ENCODE measurements around the gene STYXL1. TPM values are rescaled to one million over a fixed set of nuclear protein-coding genes. Genes with fewer than 3 reads are reported as not detected.
"Not testable (repeated sequence)": the region's sequence is repeated elsewhere in the genome, so short reads cannot be mapped to it uniquely, and the experiment has no call there.

Gene STYXL1
- polyA plus RNA-seq (2013, experiment 1 of 2) = 24.9 TPM
- 26.3 TPM for polyA plus RNA-seq (2013, experiment 2 of 2)

- no peak within 1 kb of the TSS for H4K5ac ChIP-seq (ENCODE audit: low read length)
- peak within 1 kb of the TSS; percentile 98 for H3K9ac ChIP-seq (ENCODE audit: low read length)
- H3K4me1 ChIP-seq (ENCODE audit: control insufficient read depth, low read depth, low read length) = peaks cover 1% of the 10 kb centered on the region
- peaks cover 46% of the 10 kb centered on the region for H3K79me2 ChIP-seq (ENCODE audit: control insufficient read depth, insufficient read depth, low read length)
- H3K56ac ChIP-seq (ENCODE audit: low read length) = peak within 1 kb of the TSS; percentile 99
- H3K27me3 ChIP-seq (ENCODE audit: insufficient read depth, low read length, poor library complexity) = no peaks in the 10 kb centered on the region
- peaks cover 24% of the 10 kb centered on the region for H3K79me1 ChIP-seq (ENCODE audit: low read length)
- peak within 1 kb of the TSS; percentile 79 for H3K27ac ChIP-seq (ENCODE audit: low read depth, low read length)
- H3K36me3 ChIP-seq (ENCODE audit: control insufficient read depth, insufficient read depth, low read length) = no peaks in the 10 kb centered on the region
- peak within 1 kb of the TSS; percentile 83 for H3K4ac ChIP-seq (ENCODE audit: low read depth, low read length)
- peak within 1 kb of the TSS; percentile 74 for H2BK5ac ChIP-seq (ENCODE audit: low read length)
- peak within 1 kb of the TSS; percentile 81 for H3K18ac ChIP-seq (ENCODE audit: low read length)
- H2BK15ac ChIP-seq (replicated peaks; ENCODE audit: low read depth) = no peak within 1 kb of the TSS
- H3K4me2 ChIP-seq (ENCODE audit: low read length) = peak within 1 kb of the TSS; percentile 97
- peak within 1 kb of the TSS; percentile 98 for H3K4me3 ChIP-seq (ENCODE audit: low read length)
- no peak within 1 kb of the TSS for H2BK120ac ChIP-seq (ENCODE audit: low read depth, low read length)
- peak within 1 kb of the TSS; percentile 67 for H4K8ac ChIP-seq (ENCODE audit: low read depth, low read length)
- no CpG with 5 or more reads among the region's 58 CpGs for WGBS (ENCODE audit: extremely low coverage, insufficient coverage, low lambda C conversion rate)
- H2AK5ac ChIP-seq (ENCODE audit: low read length) = peak within 1 kb of the TSS; percentile 85
- DNase-seq = peak; percentile 99
- no peak within 1 kb of the TSS for H3K23ac ChIP-seq (ENCODE audit: low read length)
These were observed at the start of gene STYXL1, which contains the start of gene MDH2 for GRCh38 chr7:76047811-76048667. Gene STYXL1, minus strand, starts transcription at chr7:76048000. Its CDS starts 17,477 bp downstream, at chr7:76030523. Gene MDH2, plus strand, starts transcription at chr7:76048106. Its CDS starts 55 bp downstream, at chr7:76048161.

DNA sequence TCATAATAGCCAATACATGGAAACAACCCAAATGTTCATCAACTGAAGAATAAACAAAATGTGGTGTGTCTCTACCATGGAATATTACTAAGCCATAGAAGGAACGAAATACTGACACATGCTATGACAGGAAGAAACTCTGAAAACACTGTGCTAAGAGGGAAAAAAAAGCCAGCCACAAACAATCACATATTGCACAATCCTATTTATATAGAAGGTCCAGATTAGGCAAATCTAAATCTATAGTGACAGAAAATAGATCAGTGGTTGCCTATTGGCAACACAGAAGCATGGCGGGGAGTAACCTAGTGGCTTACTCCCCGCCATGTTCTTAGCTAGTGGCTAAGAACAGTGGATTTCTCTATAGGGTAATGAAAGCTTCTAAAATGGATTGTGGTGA lies 48.1 kb upstream of the STYXL1 start:
- Histone ChIP-seq H3K27ac (ENCODE audit: low read depth, low read length) (no peak overlapping the region), H3K18ac (ENCODE audit: low read length) (no peak overlapping the region), H2BK15ac (replicated peaks; ENCODE audit: low read depth) (no peak overlapping the region), H4K5ac (ENCODE audit: low read length) (no peak overlapping the region), H3K56ac (ENCODE audit: low read length) (no peak overlapping the region), H3K4me1 (ENCODE audit: control insufficient read depth, low read depth, low read length) (no peaks in the 10 kb centered on the region), H3K23ac (ENCODE audit: low read length) (no peak overlapping the region), H3K36me3 (ENCODE audit: control insufficient read depth, insufficient read depth, low read length) (no peaks in the 10 kb centered on the region), H3K79me2 (ENCODE audit: control insufficient read depth, insufficient read depth, low read length) (no peaks in the 10 kb centered on the region), H3K4ac (ENCODE audit: low read depth, low read length) (no peak overlapping the region), H2BK5ac (ENCODE audit: low read length) (no peak overlapping the region), H2AK5ac (ENCODE audit: low read length) (no peak overlapping the region), H3K4me2 (ENCODE audit: low read length) (no peak overlapping the region), H3K4me3 (ENCODE audit: low read length) (no peak overlapping the region), H3K27me3 (ENCODE audit: insufficient read depth, low read length, poor library complexity) (no peaks in the 10 kb centered on the region), H3K79me1 (ENCODE audit: low read length) (no peaks in the 10 kb centered on the region), H4K8ac (ENCODE audit: low read depth, low read length) (no peak overlapping the region), H2BK120ac (ENCODE audit: low read depth, low read length) (no peak overlapping the region), H3K9ac (ENCODE audit: low read length) (no peak overlapping the region)
- no peak for DNase-seq
- no CpG with 5 or more reads among the region's 3 CpGs for WGBS (ENCODE audit: extremely low coverage, insufficient coverage, low lambda C conversion rate)

DNA sequence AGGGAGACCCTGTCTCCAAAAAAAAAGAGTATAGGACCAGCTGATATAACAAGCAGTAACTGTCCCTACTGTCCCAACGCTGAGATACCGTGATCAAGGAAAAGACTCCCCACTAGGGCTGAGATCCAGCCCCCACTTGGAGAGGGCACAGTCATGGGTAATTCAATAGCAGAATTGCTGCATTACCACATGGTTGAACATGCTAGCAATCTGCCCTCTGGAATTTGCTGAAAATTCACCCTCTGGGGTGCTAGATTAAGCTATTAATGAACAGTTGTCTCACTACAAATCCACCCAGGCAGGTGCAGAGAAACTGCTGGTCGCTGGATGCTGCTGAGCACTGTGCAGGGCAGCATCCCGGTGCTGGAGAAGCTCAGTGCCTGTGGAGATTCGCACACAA lies 46.5 kb upstream of the STYXL1 start:
- not testable (repeated sequence) for H4K8ac ChIP-seq (ENCODE audit: low read depth, low read length); H4K5ac ChIP-seq (ENCODE audit: low read length); H3K4me2 ChIP-seq (ENCODE audit: low read length); H3K4me3 ChIP-seq (ENCODE audit: low read length); H3K27me3 ChIP-seq (ENCODE audit: insufficient read depth, low read length, poor library complexity); H2BK15ac ChIP-seq (replicated peaks; ENCODE audit: low read depth); H3K4me1 ChIP-seq (ENCODE audit: control insufficient read depth, low read depth, low read length); H3K4ac ChIP-seq (ENCODE audit: low read depth, low read length); H3K23ac ChIP-seq (ENCODE audit: low read length); H3K79me2 ChIP-seq (ENCODE audit: control insufficient read depth, insufficient read depth, low read length); H3K27ac ChIP-seq (ENCODE audit: low read depth, low read length); H3K79me1 ChIP-seq (ENCODE audit: low read length); H3K9ac ChIP-seq (ENCODE audit: low read length); DNase-seq; H2BK120ac ChIP-seq (ENCODE audit: low read depth, low read length); H2BK5ac ChIP-seq (ENCODE audit: low read length); H3K18ac ChIP-seq (ENCODE audit: low read length); H2AK5ac ChIP-seq (ENCODE audit: low read length); H3K56ac ChIP-seq (ENCODE audit: low read length); H3K36me3 ChIP-seq (ENCODE audit: control insufficient read depth, insufficient read depth, low read length)
- WGBS (ENCODE audit: extremely low coverage, insufficient coverage, low lambda C conversion rate) = no CpG with 5 or more reads among the region's 5 CpGs

- not testable (repeated sequence) for H3K9ac ChIP-seq (ENCODE audit: low read length); H3K18ac ChIP-seq (ENCODE audit: low read length); H3K4ac ChIP-seq (ENCODE audit: low read depth, low read length); H4K8ac ChIP-seq (ENCODE audit: low read depth, low read length); H3K4me3 ChIP-seq (ENCODE audit: low read length); H2AK5ac ChIP-seq (ENCODE audit: low read length); H3K4me2 ChIP-seq (ENCODE audit: low read length); H3K56ac ChIP-seq (ENCODE audit: low read length); H3K79me1 ChIP-seq (ENCODE audit: low read length); H2BK120ac ChIP-seq (ENCODE audit: low read depth, low read length); H3K36me3 ChIP-seq (ENCODE audit: control insufficient read depth, insufficient read depth, low read length); H3K23ac ChIP-seq (ENCODE audit: low read length); H2BK5ac ChIP-seq (ENCODE audit: low read length); H3K27ac ChIP-seq (ENCODE audit: low read depth, low read length); DNase-seq; H2BK15ac ChIP-seq (replicated peaks; ENCODE audit: low read depth); H3K27me3 ChIP-seq (ENCODE audit: insufficient read depth, low read length, poor library complexity); H3K4me1 ChIP-seq (ENCODE audit: control insufficient read depth, low read depth, low read length); H3K79me2 ChIP-seq (ENCODE audit: control insufficient read depth, insufficient read depth, low read length); H4K5ac ChIP-seq (ENCODE audit: low read length)
- no CpG with 5 or more reads among the region's 5 CpGs for WGBS (ENCODE audit: extremely low coverage, insufficient coverage, low lambda C conversion rate)
These were observed 45.7 kb upstream of the STYXL1 start for GRCh38 chr7:76093531-76093930.

DNA sequence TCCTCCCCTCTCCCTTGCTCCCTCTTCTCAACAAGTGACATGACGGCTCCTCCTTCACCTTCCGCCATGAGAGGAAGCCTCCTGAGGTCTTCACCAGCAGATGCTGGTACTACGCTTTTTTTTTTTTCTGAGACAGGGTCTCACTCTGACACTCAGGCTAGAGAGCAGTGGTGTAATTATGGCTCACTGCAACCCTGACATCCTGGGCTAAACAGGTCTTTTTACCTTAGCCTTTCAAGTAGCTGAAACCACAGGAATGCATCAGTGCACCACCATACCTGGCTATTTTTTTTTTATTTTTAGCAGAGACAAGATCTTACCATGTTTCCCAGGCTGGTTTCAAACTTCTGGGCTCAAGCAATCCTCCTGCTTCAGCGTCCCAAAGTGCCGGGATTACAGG lies 43.7 kb upstream of the STYXL1 start:
- DNase-seq = no peak
- WGBS (ENCODE audit: extremely low coverage, insufficient coverage, low lambda C conversion rate) = no CpG with 5 or more reads among the region's 5 CpGs
- no peak overlapping the region for H4K5ac ChIP-seq (ENCODE audit: low read length)
- H3K18ac ChIP-seq (ENCODE audit: low read length) = no peak overlapping the region
- H3K4ac ChIP-seq (ENCODE audit: low read depth, low read length) = no peak overlapping the region
- no peak overlapping the region for H3K4me2 ChIP-seq (ENCODE audit: low read length)
- no peaks in the 10 kb centered on the region for H3K79me1 ChIP-seq (ENCODE audit: low read length)
- no peak overlapping the region for H3K23ac ChIP-seq (ENCODE audit: low read length)
- H3K56ac ChIP-seq (ENCODE audit: low read length) = no peak overlapping the region
- no peak overlapping the region for H2BK120ac ChIP-seq (ENCODE audit: low read depth, low read length)
- H2BK5ac ChIP-seq (ENCODE audit: low read length) = no peak overlapping the region
- H3K27me3 ChIP-seq (ENCODE audit: insufficient read depth, low read length, poor library complexity) = no peaks in the 10 kb centered on the region
- no peaks in the 10 kb centered on the region for H3K36me3 ChIP-seq (ENCODE audit: control insufficient read depth, insufficient read depth, low read length)
- H2AK5ac ChIP-seq (ENCODE audit: low read length) = no peak overlapping the region
- no peak overlapping the region for H3K9ac ChIP-seq (ENCODE audit: low read length)
- no peak overlapping the region for H4K8ac ChIP-seq (ENCODE audit: low read depth, low read length)
- H3K79me2 ChIP-seq (ENCODE audit: control insufficient read depth, insufficient read depth, low read length) = no peaks in the 10 kb centered on the region
- H3K4me1 ChIP-seq (ENCODE audit: control insufficient read depth, low read depth, low read length) = no peaks in the 10 kb centered on the region
- no peak overlapping the region for H3K4me3 ChIP-seq (ENCODE audit: low read length)
- no peak overlapping the region for H3K27ac ChIP-seq (ENCODE audit: low read depth, low read length)
- H2BK15ac ChIP-seq (replicated peaks; ENCODE audit: low read depth) = no peak overlapping the region

Measured in mesendoderm (in vitro differentiated cells).